ENCODE measurements around the gene CACUL1. TPM values are rescaled to one million over a fixed set of nuclear protein-coding genes. Genes with fewer than 3 reads are reported as not detected.

Gene CACUL1
- total and polyA plus RNA-seq, 2 of the 13 experiments (the other 11 are each of a cell fraction or from before 2014, with no cell fraction given) = 14.2 to 31.0 TPM

DNA sequence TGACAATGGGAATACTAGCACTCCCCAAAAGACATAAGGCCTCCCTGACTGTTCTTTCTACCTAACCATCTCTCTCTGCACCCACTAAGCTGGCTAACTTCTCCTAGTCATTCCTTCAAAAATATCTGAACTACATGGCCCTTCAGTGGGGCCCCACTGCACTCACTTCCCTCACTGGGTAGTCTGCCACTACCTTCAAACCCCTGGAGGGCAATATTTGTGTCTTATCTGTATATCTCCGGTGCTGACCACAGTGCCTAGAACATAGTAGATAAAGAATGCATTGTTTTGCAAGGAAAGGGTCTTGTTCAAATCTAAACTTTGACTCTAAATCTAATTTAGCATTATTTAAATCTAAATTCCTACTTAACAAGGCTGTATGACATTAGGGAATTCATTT lies 44.3 kb downstream of the CACUL1 start (continued):
- no peak for TF ChIP-seq DRAP1 (CRISPR knock-in tag; IDR thresholded peaks at IDR 0.05)
- TF ChIP-seq ZNF337 (CRISPR knock-in tag; IDR thresholded peaks at IDR 0.05; ENCODE audit: borderline replicate concordance, low read depth) = no peak
- no peak for TF ChIP-seq TFDP2 (CRISPR knock-in tag; IDR thresholded peaks at IDR 0.05)
- no peak for TF ChIP-seq REL (CRISPR knock-in tag; conservative IDR thresholded peaks at IDR 0.05)
- no peak for TF ChIP-seq ZNF660 (CRISPR knock-in tag; IDR thresholded peaks at IDR 0.05; ENCODE audit: borderline replicate concordance, low read depth)

DNA sequence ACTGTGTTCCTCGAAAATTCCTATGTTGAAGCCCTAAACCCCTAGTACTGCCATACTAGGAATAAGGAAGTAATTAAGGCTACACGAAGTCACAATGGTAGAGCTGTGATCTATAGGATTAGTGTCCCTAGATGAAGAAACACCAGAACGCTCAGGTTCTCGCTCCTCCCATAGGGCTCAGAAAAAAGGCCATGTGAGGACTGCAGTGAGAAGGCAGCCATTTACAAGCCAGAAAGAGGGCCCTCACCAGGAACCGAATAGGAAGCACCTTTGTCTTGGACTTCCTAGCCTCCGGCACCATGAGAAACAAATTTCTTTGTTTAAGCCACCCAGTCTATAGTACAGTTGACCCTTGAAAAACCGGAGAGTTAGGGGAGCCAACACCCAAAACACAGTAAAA lies 46.2 kb downstream of the CACUL1 start:
- Histone ChIP-seq H3K27ac (ENCODE audit: extremely low read length, insufficient read depth, low read length) (no peak overlapping the region), H2AFZ (ENCODE audit: low read length) (no peak overlapping the region), H3K9ac (ENCODE audit: insufficient read depth, low read depth, low read length) (no peak overlapping the region), H3K4me1 (ENCODE audit: insufficient read depth, low read length) (no peaks in the 10 kb centered on the region), H3K9me3 (ENCODE audit: low read length) (no peaks in the 10 kb centered on the region), H3K79me2 (ENCODE audit: insufficient read depth, low read length) (no peaks in the 10 kb centered on the region), H4K20me1 (ENCODE audit: insufficient read depth, low read length) (no peaks in the 10 kb centered on the region), H3K27me3 (ENCODE audit: control insufficient read depth in 1 of 2, insufficient read depth in 2 of 2, low read length in 2 of 2) (no peaks in the 10 kb centered on the region), H3K4me2 (ENCODE audit: low read depth, low read length) (no peak overlapping the region), H3K36me3 (replicated peaks in 1 of 2; ENCODE audit: control insufficient read depth in 1 of 2, insufficient read depth in 2 of 2, low read length in 2 of 2) (peaks cover 2 to 3% of the 10 kb centered on the region in 2 experiments; a peak in 4 of 5 replicates), H3K4me3 (replicated peaks in 1 of 3; ENCODE audit: insufficient read depth in 1 of 3, low read depth in 2 of 3, low read length in 3 of 3) (no peak overlapping the region)
- 96% methylated on average over 7 of the region's 7 CpGs for WGBS (ENCODE audit: low lambda C conversion rate)
- CTCF ChIA-PET (ENCODE audit: low intra/inter-chr PET ratio, low total read pairs) = no interaction called here
- no peak for FAIRE-seq
- TF ChIP-seq ZFP37 (CRISPR knock-in tag; IDR thresholded peaks at IDR 0.05; ENCODE audit: borderline replicate concordance) = no peak
- TF ChIP-seq CCAR2 (optimal IDR thresholded peaks at IDR 0.05; ENCODE audit: low read depth, low read length) = no peak
- no peak for TF ChIP-seq PCBP2 (optimal IDR thresholded peaks at IDR 0.05; ENCODE audit: low read depth, low read length, poor library complexity, severe bottlenecking)
- TF ChIP-seq ZNF569 (CRISPR knock-in tag; IDR thresholded peaks at IDR 0.05; ENCODE audit: borderline replicate concordance) = no peak
- no peak for TF ChIP-seq CBFB (CRISPR knock-in tag; IDR thresholded peaks at IDR 0.05)
- TF ChIP-seq ZNF101 (CRISPR knock-in tag; IDR thresholded peaks at IDR 0.05; ENCODE audit: borderline replicate concordance, low read depth) = no peak
- TF ChIP-seq RFX1 (IDR thresholded peaks at IDR 0.05) = no peak
- TF ChIP-seq SIN3A (IDR thresholded peaks at IDR 0.05; ENCODE audit: borderline replicate concordance, low read depth, low read length) = no peak
- TF ChIP-seq SALL2 (CRISPR knock-in tag; IDR thresholded peaks at IDR 0.05) = no peak
- TF ChIP-seq, protein P1, sequence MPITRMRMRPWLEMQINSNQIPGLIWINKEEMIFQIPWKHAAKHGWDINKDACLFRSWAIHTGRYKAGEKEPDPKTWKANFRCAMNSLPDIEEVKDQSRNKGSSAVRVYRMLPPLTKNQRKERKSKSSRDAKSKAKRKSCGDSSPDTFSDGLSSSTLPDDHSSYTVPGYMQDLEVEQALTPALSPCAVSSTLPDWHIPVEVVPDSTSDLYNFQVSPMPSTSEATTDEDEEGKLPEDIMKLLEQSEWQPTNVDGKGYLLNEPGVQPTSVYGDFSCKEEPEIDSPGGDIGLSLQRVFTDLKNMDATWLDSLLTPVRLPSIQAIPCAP (CRISPR knock-in tag; IDR thresholded peaks at IDR 0.05; ENCODE audit: low read depth) = no peak
- no peak for TF ChIP-seq TCF12 (IDR thresholded peaks at IDR 0.05)
- TF ChIP-seq TCF12 (CRISPR knock-in tag; IDR thresholded peaks at IDR 0.05) = no peak
- TF ChIP-seq KDM6A (CRISPR knock-in tag; IDR thresholded peaks at IDR 0.05; ENCODE audit: low read depth) = no peak
- no peak for TF ChIP-seq TP53 (CRISPR knock-in tag; conservative IDR thresholded peaks at IDR 0.05)
- no peak for TF ChIP-seq TBL1XR1 (IDR thresholded peaks at IDR 0.05; ENCODE audit: borderline replicate concordance, low read length, partially characterized antibody)
- no peak for TF ChIP-seq SMARCE1 (IDR thresholded peaks at IDR 0.05; ENCODE audit: borderline replicate concordance)
- TF ChIP-seq MIER2 (CRISPR knock-in tag; IDR thresholded peaks at IDR 0.05) = no peak
- no peak for TF ChIP-seq TCF7 (IDR thresholded peaks at IDR 0.05; ENCODE audit: low read depth)
- no peak for TF ChIP-seq RBAK (CRISPR knock-in tag; IDR thresholded peaks at IDR 0.05)
- TF ChIP-seq NR2C2 (CRISPR knock-in tag; IDR thresholded peaks at IDR 0.05; ENCODE audit: borderline replicate concordance) = no peak
- ATAC-seq = no peak
- in situ Hi-C loops (cut with HindIII; ENCODE audit: extremely low pct_ligation_motif_present, low pct_unique_long_range_greater_than_20kb) = no loop called here
- no peak for DNase-seq (ENCODE audit: low spot score)
- POLR2A ChIA-PET = no interaction called here
- no TSS peak for BruUV-seq (replicated peaks)
- intact Hi-C loops (cut with micrococcal nuclease; ENCODE audit: unreplicated experiment) = no loop called here

Data from HepG2 (cell line).